Left cardiac atrium (tissue), 4 donors: ENCODE measurements around the gene ARMC5. TPM values are rescaled to one million over a fixed set of nuclear protein-coding genes. Genes with fewer than 3 reads are reported as not detected.
A peak's percentile ranks its signal among the peaks of the same experiment; 100 is the strongest.

Experiments used
- ATAC-seq, 2 donors: fragments of 200-7000 bp; cut with Tn5 transposase; one replicate each; pipeline ENCODE4 v1.9.1; 2020; ENCODE audit warnings: mild to moderate bottlenecking in 2 of 2, moderate library complexity in 2 of 2
- DNase-seq: peaks from one replicate; pipeline ENCODE4 v3.0.0-alpha.2; 2020
- intact Hi-C, 2 donors: fragments of 100-400 bp; cut with DNase I; formaldehyde crosslinking; loops; one replicate each; pipeline versions ENCODE4 v1.14.1 to v1.15.1; 2022 to 2023
- total RNA-seq, 2 donors: library from RNA; stranded (reverse); fragmentation: NEBNext Ultra II Directional; extraction: Animal tissue kit (Norgen Biotek cat#: 25700); gene quantifications; one replicate each; pipeline ENCODE4 v1.2.1, GENCODE V29; 2021
- donor health status: DM: no; HTN: yes; CAD: no.
- donor health status: DM: no; HTN: yes; CAD: no; lungs with severe emphysema.
- donor health status: DM: yes; HTN: yes; CAD: no.
- donor health status: Dilated cardiomyopathy.

Gene ARMC5
- total RNA-seq, 2 donors from 2014 or later: 7.0 to 8.9 TPM

GRCh38 chr16:31507929-31508705 lies 48.8 kb downstream of the ARMC5 start, which contains the start of gene RUSF1:
TSS of gene RUSF1 (minus strand) at chr16:31508391. CDS start at chr16:31508373, 18 bp downstream.
- intact Hi-C loops: loop anchor here in 1 of 2 donors (10.0 kb wide), 2 partner anchors 207 to 367 kb away; partner anchors contain the start of gene ZNF267
- ATAC-seq: peak; percentile 95 to 97
- peak; percentile 94 for DNase-seq

GRCh38 chr16:31508706-31509195 lies 49.5 kb downstream of the ARMC5 start:
- ATAC-seq (peak; percentile 9), DNase-seq (no peak)
- intact Hi-C loops: loop anchor here in 1 of 2 donors (10.0 kb wide), 2 partner anchors 206 to 366 kb away; partner anchors contain the start of gene ZNF267

- no peak for ATAC-seq
- intact Hi-C loops: no loop called here
These were observed 53.8 kb downstream of the ARMC5 start for GRCh38 chr16:31513126-31513525.

GRCh38 chr16:31513884-31514283 lies 54.6 kb downstream of the ARMC5 start:
- intact Hi-C loops: no loop called here
- no peak for ATAC-seq

More at GRCh38 chr16:31513126-31513525, 53.8 kb downstream of the ARMC5 start:
- no peak for DNase-seq

More at GRCh38 chr16:31513884-31514283, 54.6 kb downstream of the ARMC5 start:
- DNase-seq: no peak

Other genes starting within 250 kb of the ARMC5 start
- gene TRIM72, start 245.4 kb upstream of the ARMC5 start, total RNA-seq: under 1 TPM; 0.44 to 0.47 TPM
- not detected for gene PYDC1, start 242.4 kb upstream of the ARMC5 start, total RNA-seq
- gene ITGAM, start 199.5 kb upstream of the ARMC5 start, total RNA-seq: 10 to 100 TPM in 1 of 2 donors, 1 to 10 TPM in 1; 7.4 to 22.1 TPM
- 1 to 10 TPM; 1.7 to 3.5 TPM for gene ITGAX, start 104.3 kb upstream of the ARMC5 start, total RNA-seq
- gene ITGAD, start 66.2 kb upstream of the ARMC5 start, total RNA-seq: under 1 TPM in 1 of 2 donors, not detected in 1; 0.24 TPM
- gene COX6A2, start 31.1 kb upstream of the ARMC5 start, total RNA-seq: 100 to 1,000 TPM; 743 to 769 TPM
- 1 to 10 TPM; 2.3 to 3.0 TPM for gene ZNF843, start 16.7 kb upstream of the ARMC5 start, total RNA-seq
- gene TGFB1I1, start 12.7 kb downstream of the ARMC5 start, total RNA-seq: 10 to 100 TPM; 33.2 to 57.9 TPM
- gene SLC5A2, start 23.6 kb downstream of the ARMC5 start, total RNA-seq: not detected
- 10 to 100 TPM; 25.6 to 36.6 TPM for gene RUSF1, start 48.9 kb downstream of the ARMC5 start, total RNA-seq
- gene AHSP, start 68.4 kb downstream of the ARMC5 start, total RNA-seq: not detected